Stimulated activated CD8-positive, alpha-beta memory T cell treated with anti-CD3 and anti-CD28 coated beads, Interleukin-12 subunit alpha, Interleukin-12 subunit beta, amount 100 ng/mL, for 24 hours (primary cell): ENCODE measurements around the gene IL11.
A peak's percentile ranks its signal among the peaks of the same experiment; 100 is the strongest.
"Not testable (repeated sequence)": the region's sequence is repeated elsewhere in the genome, so short reads cannot be mapped to it uniquely, and the experiment has no call there.

Experiments used
- DNase-seq: peaks from one replicate; pipeline ENCODE4 v3.0.0-alpha.2; 2020; ENCODE audit errors: extremely low read depth

The IL11 gene

DNA sequence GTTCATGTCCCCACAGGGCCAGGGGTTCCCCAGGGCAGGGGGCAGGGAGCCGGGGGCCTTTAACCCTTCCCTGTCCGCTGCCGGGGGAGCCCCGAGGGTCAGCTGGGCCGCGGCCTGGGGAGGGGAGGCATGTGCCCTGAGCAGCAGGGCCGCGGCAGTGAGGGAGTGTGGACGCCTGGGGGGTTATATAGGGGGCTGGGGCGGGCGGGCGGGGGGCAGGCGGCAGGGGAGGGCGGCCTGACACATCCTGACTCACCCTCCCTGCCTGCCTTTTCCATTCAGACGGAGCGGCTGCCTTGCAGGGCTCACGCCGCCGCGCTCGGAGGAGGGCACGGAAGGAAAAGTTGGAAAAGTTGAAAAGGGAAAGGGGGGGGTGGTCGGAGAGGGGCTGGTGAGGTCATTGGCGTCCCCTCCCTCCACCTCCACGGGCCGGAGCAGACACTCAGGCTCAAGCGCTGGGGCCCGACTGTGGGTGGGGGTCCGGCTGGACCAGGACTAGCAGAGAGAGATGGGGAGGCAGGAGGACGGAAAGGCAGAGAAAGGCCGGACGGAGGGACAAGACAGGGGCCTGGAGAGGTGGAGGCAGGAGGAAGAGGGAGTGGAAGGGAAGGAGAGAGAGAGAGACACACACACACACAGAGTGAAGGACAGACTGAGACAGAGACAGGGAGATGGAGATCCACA is at the start of gene IL11:
TSS of gene IL11 (minus strand) at position 159 of the 684 bp plus-strand sequence. CDS start at position 6, 153 bp downstream.
- DNase-seq: no peak

GRCh38 chr19:55419624-55420236 is 49.5 kb upstream of the IL11 start:
- DNase-seq: no peak

DNA sequence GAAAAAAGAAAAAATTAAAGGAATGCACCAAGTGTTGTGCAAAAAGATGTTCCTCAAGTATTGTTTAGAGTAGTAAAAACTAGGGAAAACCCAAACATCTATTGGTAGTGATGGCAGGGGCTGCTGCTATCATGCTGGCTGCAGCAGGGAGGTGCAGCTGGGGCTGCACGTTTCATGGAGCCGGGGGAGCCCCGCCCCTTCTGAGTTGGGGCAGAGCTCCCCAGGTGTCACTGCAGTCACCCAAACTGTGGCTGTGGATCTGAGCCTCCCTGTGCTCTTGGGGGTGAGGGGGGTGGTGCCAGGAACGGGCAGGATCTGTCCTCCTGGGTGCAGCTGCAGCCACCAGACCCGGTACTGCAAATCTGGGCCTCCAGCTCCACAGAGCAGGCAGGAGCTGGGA is 48.8 kb upstream of the IL11 start:
- no peak for DNase-seq

DNA sequence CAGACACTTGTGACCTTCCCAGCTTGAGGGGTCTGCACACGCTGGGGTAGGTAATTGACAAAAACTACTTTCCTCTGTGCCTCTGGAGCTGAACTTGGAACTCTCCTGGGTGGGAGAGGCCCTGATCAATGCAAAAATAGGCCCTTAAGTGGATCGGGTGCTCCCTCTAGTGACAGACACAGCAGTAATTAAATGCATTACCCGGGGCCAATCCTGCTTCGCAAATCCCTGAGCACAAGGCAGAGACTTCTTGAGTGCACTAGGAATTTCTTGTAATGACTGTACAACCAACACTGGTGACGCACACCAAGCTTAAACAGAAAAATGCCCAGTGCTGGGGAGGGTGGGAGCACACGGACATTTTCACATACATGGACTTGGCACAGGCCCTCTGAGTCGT is 47.9 kb upstream of the IL11 start:
- no peak for DNase-seq

DNA sequence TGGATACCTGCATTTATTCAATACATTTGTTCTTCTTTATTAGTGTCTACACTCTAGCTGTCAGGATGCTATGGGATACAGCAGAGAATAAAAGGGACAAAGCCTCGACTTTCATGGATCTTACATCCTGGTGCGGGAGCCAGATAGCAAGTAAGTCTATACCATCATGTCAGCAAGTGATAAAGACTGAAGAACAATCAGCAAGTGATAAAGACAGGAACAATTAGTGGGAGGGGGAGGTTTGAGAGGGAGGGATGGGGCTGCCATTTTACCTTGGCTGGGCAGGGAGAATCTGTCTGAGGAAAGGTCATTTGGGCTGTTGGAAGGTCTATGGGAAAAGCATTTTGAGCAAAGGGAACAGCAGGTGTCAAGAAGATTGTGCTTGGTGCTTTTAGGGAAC is 39.9 kb upstream of the IL11 start:
- no peak for DNase-seq

DNA sequence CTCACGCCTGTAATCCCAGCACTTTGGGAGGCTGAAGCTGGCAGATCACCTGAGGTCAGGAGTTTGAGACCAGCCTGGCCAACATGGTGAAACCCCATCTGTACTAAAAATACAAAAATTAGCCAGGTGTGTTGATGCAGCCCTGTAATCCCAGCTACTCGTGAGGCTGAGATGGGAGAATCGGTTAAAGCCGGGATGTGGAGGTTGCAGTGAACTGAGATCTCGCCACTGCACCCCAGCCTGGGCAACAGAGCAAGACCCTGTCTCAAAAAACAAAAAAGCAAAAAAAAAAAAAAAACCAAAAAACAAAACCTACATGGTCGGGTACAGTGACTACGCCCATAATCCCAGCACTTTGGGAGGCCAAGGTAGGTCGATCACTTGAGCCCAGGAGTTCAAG is 38.9 kb upstream of the IL11 start:
- not testable (repeated sequence) for DNase-seq

- DNase-seq: no peak
These were observed 38.2 kb upstream of the IL11 start for GRCh38 chr19:55408533-55408872.

- DNase-seq: peak; percentile 92
These were observed 37.7 kb upstream of the IL11 start for GRCh38 chr19:55407800-55408532.

DNA sequence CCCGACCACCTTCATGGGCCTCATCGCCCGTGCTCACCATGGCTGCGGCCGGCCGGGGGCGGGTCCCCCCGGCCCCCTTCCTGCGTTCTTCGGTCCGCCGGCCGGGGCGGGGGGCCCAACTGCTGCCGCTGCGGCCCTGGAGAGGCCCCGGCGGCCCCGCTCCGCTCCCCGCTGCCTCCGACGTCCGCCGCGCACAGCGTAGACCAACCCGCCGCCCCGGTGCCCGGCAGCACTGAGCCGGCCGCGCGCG is 37.2 kb upstream of the IL11 start, which contains the start of gene UBE2S:
TSS of gene UBE2S (minus strand) at position 239 of the 250 bp plus-strand sequence. CDS start at position 40, 199 bp downstream.
- DNase-seq: not testable (repeated sequence)

DNA sequence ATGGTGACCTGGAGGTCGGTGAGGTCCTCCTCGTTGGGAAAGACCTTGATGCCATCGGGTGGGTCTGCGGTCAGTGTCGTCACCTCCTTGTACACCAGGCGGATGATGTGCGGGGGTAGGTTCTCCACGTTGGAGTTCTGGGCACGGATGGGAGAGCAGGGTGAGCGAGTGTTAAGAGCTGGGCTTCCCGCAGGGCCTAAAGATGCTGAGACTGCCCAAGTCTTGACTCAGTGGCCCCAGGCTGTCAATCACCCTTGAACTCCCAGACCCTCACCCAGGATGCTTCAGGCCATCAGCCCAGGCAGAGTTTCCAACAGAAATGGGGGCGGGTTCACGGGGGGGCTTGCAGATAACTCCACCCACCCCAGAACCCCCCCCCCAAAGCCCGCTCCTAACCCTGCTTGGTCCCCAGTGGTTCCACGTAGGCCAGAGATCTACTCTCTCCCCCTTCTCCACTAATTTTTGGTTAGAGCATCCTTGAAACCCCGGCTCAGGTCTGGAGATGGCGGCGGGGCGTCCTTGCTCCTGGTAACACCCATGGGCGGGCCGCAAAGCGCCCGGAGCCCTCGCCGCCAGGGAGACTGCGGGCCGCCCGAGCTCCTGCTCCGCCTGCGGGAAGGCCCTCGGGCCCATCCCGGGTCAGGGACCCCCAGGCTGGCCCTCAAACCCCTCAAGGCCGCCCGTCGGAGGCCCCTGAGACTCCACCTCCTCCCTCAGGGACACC is 36.7 kb upstream of the IL11 start:
- no peak for DNase-seq

DNA sequence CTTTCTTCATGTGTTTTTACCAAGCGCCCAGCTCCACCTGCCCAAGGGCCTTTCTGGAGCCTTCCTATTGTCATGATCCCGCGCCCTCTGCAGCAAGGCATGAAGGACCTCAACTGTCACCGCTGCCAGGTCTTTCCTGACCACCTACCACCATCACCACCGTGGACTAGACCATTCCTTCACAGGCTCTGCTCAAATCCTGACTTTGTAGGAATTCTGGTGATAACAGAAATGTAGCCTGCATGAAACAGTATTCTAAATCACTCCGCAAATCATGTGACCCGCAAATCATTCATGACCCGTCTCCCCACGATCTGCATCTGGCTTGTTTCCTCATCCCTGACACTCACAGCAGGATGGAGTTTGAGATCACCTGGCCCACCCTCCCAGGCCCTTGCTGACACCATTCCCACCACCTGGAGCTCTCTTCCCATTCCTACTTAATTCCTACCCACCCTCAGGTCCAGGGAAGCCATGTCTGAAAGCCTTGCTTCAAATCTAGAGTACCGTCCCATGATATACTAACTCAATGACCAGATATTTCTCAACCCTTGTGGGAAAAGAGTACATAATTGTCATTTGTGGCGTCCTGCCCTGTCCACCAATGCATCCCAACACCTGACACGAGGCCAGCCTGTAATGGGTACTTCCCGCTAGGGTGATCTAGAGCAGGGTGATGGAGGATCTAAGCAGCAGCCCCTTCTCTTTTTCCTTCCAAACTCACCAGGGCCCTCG is 36.0 kb upstream of the IL11 start:
- no peak for DNase-seq

- DNase-seq: no peak
These were observed 35.4 kb upstream of the IL11 start for GRCh38 chr19:55405638-55406037.

- DNase-seq: no peak
These were observed 32.2 kb upstream of the IL11 start for GRCh38 chr19:55402509-55402908.

DNA sequence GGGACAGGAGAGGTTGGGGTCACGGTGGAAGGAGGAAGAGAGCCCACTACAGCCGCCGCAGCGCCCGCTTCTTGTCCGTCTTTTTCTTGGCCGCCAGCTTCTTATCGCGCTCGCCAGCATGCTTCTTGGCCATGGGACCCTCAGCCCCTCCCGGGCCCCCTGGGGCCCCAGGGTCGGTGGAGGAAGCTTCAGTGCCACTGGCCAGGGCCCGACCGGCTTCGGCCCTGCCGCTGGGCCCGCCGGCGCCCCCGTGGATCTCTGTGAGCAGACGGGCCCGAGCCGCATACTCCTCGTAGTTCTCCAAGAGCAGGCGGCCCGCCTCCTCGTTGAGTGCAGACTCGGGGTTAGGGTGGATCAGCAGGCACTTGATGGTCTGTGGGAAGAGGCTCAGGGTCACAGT is 31.1 kb upstream of the IL11 start:
- DNase-seq: not testable (repeated sequence)

- no peak for DNase-seq
These were observed 30.2 kb upstream of the IL11 start for GRCh38 chr19:55400281-55401087.

DNA sequence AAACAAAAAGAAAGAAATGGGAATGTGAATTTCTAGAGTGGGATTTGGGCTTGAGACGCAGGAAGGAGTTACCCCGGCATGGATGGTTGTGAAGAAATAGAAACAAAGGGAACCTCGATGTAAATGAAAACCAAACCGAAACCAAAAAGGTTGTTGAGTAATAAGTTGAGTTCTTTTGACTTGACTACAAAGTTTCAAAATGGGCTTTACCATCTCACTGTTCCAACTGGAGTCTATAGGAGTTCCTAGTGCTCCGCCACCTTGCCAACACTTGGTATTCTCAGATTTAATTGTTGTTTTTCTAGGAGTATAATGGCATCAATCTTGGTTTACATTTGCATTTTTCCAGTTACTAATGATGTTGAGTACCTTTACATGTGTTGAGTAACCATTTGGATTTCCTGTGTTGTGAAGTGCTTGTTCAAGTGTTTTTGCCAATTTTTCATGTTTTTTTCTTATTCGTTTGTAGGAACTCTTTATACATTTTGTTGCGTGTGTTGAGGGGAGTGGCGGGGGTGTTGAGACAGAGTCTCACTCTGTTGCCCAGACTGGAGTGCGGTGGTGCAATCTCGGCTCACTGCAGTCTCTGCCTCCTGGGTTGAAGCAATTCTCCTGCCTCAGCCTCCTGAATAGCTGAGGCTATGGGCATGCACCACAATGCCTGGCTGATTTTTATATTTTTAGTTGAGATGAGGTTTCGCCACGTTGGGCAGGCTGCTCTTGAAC is 28.1 kb upstream of the IL11 start:
- DNase-seq: no peak

DNA sequence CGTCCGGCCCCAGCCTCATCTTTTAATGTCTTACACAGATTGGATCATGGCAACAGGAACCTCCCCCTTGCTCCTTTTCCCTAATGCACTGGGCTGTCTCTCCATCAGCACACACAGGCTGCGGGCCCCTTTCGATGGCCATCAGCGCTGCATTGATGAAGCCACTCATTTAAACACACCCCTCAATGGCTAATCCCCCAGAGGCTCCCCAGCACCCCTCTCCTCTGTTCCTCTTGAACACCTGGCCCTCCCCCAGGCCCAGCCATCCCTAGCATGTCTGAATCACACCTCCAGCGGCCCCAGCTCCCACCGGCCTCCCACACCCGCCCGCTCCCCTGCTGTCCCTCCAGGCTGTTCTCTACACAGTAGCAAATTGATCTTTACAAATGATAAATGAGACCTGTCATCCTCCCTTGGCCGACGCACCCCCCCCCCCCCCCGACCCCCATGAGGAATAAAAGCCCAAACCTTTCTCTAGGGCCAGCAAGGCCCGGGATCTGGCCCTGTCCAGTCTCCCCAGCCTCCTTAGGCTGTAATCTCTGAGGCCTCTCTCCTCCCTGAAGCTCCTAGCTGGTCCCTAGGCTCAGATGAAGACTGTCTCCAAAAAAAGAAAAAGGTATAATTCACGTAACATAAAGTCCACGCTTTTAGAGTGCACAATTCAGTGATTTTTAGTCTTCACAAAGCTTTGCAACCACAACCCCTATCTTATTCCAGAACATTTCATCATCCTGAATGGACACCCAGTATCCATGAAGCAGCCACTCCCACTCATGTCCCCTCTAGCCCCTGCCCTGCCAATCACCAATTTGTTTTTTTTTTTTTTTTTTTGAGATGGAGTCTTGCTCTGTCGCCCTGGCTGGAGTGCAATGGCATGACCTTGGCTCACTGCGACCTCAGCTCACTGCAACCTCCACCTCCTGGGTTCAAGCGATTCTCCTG is 22.8 kb upstream of the IL11 start:
- DNase-seq: no peak

DNA sequence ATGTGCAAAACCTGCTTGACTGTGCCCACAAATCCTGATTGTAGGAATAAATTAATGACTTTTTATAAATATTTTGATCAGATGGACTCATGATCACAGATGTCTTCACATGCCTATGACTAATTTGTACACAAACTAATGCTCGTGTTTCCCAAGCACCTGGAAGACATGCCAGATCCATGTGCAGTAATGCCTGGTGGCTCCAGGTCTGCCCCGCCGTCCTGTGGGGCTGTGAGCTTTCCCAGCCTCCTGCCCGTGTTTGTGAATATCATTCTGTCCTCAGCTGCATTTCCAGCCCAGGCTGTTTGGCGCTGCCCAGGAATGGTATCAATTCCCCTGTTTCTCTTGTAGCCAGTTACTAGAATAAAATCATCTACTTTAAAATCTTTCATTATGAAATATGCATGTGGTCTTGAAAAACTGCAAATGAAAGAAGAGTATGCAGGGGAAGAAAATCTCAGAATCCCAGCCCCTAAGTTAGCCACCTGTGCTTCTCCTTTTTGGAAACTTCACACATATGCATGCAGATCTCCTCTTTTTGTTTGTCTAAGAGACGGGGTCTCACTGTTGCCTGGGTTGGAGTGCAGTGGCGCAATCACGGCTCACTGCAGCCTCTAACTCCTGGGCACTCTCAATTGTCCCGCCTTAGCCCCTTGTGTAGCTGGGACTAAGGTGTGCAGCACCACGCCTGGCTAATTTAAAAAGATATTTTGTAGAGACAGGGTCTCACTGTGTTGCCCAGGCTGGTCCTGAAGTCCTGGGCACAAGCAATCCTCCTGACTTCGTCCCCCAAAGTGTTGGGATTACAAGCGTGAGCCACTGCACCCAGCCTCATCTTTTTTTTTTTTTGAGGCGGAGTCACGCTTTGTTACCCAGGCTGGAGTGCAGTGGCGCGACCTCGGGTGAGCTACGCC is 21.7 kb upstream of the IL11 start:
- DNase-seq: no peak
